HepG2 (cell line): Measurements from ENCODE around the gene CHD2. TPM values are rescaled to one million over a fixed set of nuclear protein-coding genes. Genes with fewer than 3 reads are reported as not detected.

Experiments
- ATAC-seq: fragments of 200-7000 bp; cut with Tn5 transposase; 3 replicates; pipeline ENCODE4 v1.9.1; 2020; ENCODE audit warnings: mild to moderate bottlenecking, moderate library complexity
- BruUV-seq: library from RNA; stranded (reverse); fragments of 400-500 nt; replicated peaks from 2 replicates; lab custom pipeline; 2021; lab: Mats Ljungman, UMichigan
- CTCF ChIA-PET: fragments of 300-600 bp; formaldehyde crosslinking; extraction: SDS; loops from one replicate; lab custom pipeline; 2021; ENCODE audit warnings: low total read pairs, inconsistent platforms, low intra/inter-chr PET ratio; lab: Yijun Ruan, JAX
- POLR2A ChIA-PET: fragments of 350-600 bp; sonication (Branson Sonifier 250); formaldehyde crosslinking; loops from one replicate; lab custom pipeline; 2020; ENCODE audit warnings: antibody characterized with exemption, inconsistent platforms; lab: Yijun Ruan, JAX
- DNase-seq: peaks from one replicate; pipeline ENCODE4 v3.0.0-alpha.2; 2015; ENCODE audit warnings: low spot score
- FAIRE-seq: peaks from 3 replicates; lab custom pipeline; 2011; peaks lifted over from hg19 to GRCh38; lab: Jason Lieb, UNC
- H2AFZ ChIP-seq: one replicate; pipeline ENCODE4 v1.6.1; 2011; ENCODE audit warnings: low read length, inconsistent platforms
- H3K27ac ChIP-seq: fragments of 300-600 bp; 3 replicates; pipeline ENCODE4 v1.8.0; 2011; ENCODE audit warnings: mixed run types, mild to moderate bottlenecking, mixed read lengths, low read length, inconsistent platforms; ENCODE audit not compliant: insufficient read depth; ENCODE audit errors: extremely low read length
- H3K27me3 ChIP-seq, 2 experiments: fragments of 200-600 bp in 1 of 2; 2 replicates in 1 of 2; 3 replicates in 1 of 2; pipeline versions ENCODE4 v1.6.0 to v1.8.0; 2011; ENCODE audit warnings: low read length in 2 of 2, mild to moderate bottlenecking in 2 of 2, moderate library complexity in 2 of 2, inconsistent platforms in 1 of 2; ENCODE audit not compliant: insufficient read depth in 2 of 2, control insufficient read depth in 1 of 2
- H3K36me3 ChIP-seq, 2 experiments: fragments of 200-600 bp in 1 of 2; replicated peaks in 1 of 2; 2 replicates in 1 of 2; 3 replicates in 1 of 2; pipeline versions ENCODE4 v1.5.1 to v1.8.0; 2011; ENCODE audit warnings: low read length in 2 of 2, inconsistent platforms in 1 of 2; ENCODE audit not compliant: insufficient read depth in 2 of 2, control insufficient read depth in 1 of 2
- H3K4me1 ChIP-seq: 2 replicates; pipeline ENCODE4 v1.5.1; 2012; ENCODE audit warnings: low read length, inconsistent platforms; ENCODE audit not compliant: insufficient read depth
- H3K4me2 ChIP-seq: 2 replicates; pipeline ENCODE4 v1.6.0; 2011; ENCODE audit warnings: low read depth, low read length, inconsistent platforms
- H3K4me3 ChIP-seq, 3 experiments: fragments of 200-600 bp in 1 of 3; sonication (generic), shearing (Covaris generic) in 1 of 3; replicated peaks in 1 of 3; 2 replicates each; pipeline ENCODE4 v1.5.1; 2011 to 2016; ENCODE audit warnings: low read length in 3 of 3, inconsistent platforms in 2 of 3, low read depth in 2 of 3, mild to moderate bottlenecking in 2 of 3, control low read depth in 1 of 3, mixed read lengths in 1 of 3; ENCODE audit not compliant: insufficient read depth in 1 of 3
- H3K79me2 ChIP-seq: one replicate; pipeline ENCODE4 v1.6.1; 2011; ENCODE audit warnings: low read length, inconsistent platforms; ENCODE audit not compliant: insufficient read depth
- H3K9ac ChIP-seq: 2 replicates; pipeline ENCODE4 v1.6.0; 2011; ENCODE audit warnings: mild to moderate bottlenecking, low read depth, low read length, inconsistent platforms; ENCODE audit not compliant: insufficient read depth
- H3K9me3 ChIP-seq: 2 replicates; pipeline ENCODE4 v1.5.1; 2012; ENCODE audit warnings: mild to moderate bottlenecking, low read length
- H4K20me1 ChIP-seq: 2 replicates; pipeline ENCODE4 v1.6.0; 2011; ENCODE audit warnings: inconsistent platforms, mild to moderate bottlenecking, low read length, moderate library complexity; ENCODE audit not compliant: insufficient read depth
- DR1 ChIP-seq: sonication (generic); formaldehyde crosslinking; IDR thresholded peaks from 2 replicates; pipeline ENCODE4 v1.8.0; 2021; ENCODE audit warnings: mild to moderate bottlenecking, missing genetic modification reagents, inconsistent platforms
- ELF4 ChIP-seq: sonication (generic); formaldehyde crosslinking; IDR thresholded peaks from 2 replicates; pipeline ENCODE4 v1.5.0; 2020; ENCODE audit warnings: missing genetic modification reagents, mild to moderate bottlenecking, moderate library complexity, borderline replicate concordance
- MBD4 ChIP-seq: IDR thresholded peaks from 2 replicates; pipeline ENCODE4 v1.6.1; 2012; ENCODE audit warnings: low read length, inconsistent platforms, borderline replicate concordance
- NCOR1 ChIP-seq: fragments of 200-600 bp; sonication (generic); IDR thresholded peaks from 2 replicates; pipeline ENCODE4 v1.7.0; 2017; ENCODE audit warnings: antibody characterized with exemption, low read length, borderline replicate concordance
- NR3C1 ChIP-seq: sonication (generic); formaldehyde crosslinking; IDR thresholded peaks from 2 replicates; pipeline ENCODE4 v1.4.0; 2020; ENCODE audit warnings: missing genetic modification reagents
- TFDP1 ChIP-seq: IDR thresholded peaks from 2 replicates; pipeline ENCODE4 v1.6.1; 2016; ENCODE audit warnings: missing compliant biosample characterization, missing genetic modification reagents, borderline replicate concordance
- THYN1 ChIP-seq: sonication (generic); formaldehyde crosslinking; IDR thresholded peaks from 2 replicates; pipeline ENCODE4 v1.8.1; 2023; ENCODE audit warnings: low read depth, mild to moderate bottlenecking, moderate library complexity, missing genetic modification reagents, borderline replicate concordance
- ZBTB49 ChIP-seq: sonication (generic); formaldehyde crosslinking; IDR thresholded peaks from 2 replicates; pipeline ENCODE4 v1.4.0; 2020; ENCODE audit warnings: missing genetic modification reagents, borderline replicate concordance
- ZNF138 ChIP-seq: sonication (generic); formaldehyde crosslinking; IDR thresholded peaks from 2 replicates; pipeline ENCODE4 v1.5.0; 2020; ENCODE audit warnings: mild to moderate bottlenecking, low read depth, missing genetic modification reagents
- ZNF253 ChIP-seq: sonication (generic); formaldehyde crosslinking; IDR thresholded peaks from 2 replicates; pipeline ENCODE4 v1.8.0; 2022; ENCODE audit warnings: mild to moderate bottlenecking, missing genetic modification reagents, borderline replicate concordance
- ZNF281 ChIP-seq: sonication (generic); formaldehyde crosslinking; IDR thresholded peaks from 2 replicates; pipeline ENCODE4 v1.4.0; 2020; ENCODE audit warnings: missing genetic modification reagents, borderline replicate concordance
- ZNF501 ChIP-seq: sonication (generic); formaldehyde crosslinking; IDR thresholded peaks from 2 replicates; pipeline ENCODE4 v1.5.1; 2020; ENCODE audit warnings: mild to moderate bottlenecking, moderate library complexity, missing genetic modification reagents
- ZNF790 ChIP-seq: sonication (generic); formaldehyde crosslinking; IDR thresholded peaks from 2 replicates; pipeline ENCODE4 v1.8.0; 2022; ENCODE audit warnings: missing genetic modification reagents, mild to moderate bottlenecking, borderline replicate concordance
- ZSCAN25 ChIP-seq: sonication (generic); formaldehyde crosslinking; IDR thresholded peaks from 2 replicates; pipeline ENCODE4 v1.8.0; 2022; ENCODE audit warnings: mild to moderate bottlenecking, missing genetic modification reagents
- WGBS: methylation state at CpG from one replicate; pipeline ENCODE4 v1.1.6; 2017; ENCODE audit warnings: low lambda C conversion rate; 5-methylcytosine and 5-hydroxymethylcytosine counted together
- in situ Hi-C: cut with HindIII; loops from 2 replicates; pipeline ENCODE4 v1.10.0; 2017; ENCODE audit warnings: low pct_unique_long_range_greater_than_20kb; ENCODE audit not compliant: extremely low pct_ligation_motif_present
- intact Hi-C: fragments of 100-400 bp; cut with micrococcal nuclease; formaldehyde crosslinking; loops from one replicate; pipeline ENCODE4 v1.10.0; 2022; ENCODE audit not compliant: unreplicated experiment
- polyA plus RNA-seq, 8 experiments: library from polyadenylated mRNA; depleted of rRNA in 3 of 8; stranded (reverse) in 7 of 8; unstranded in 1 of 8; fragments of >200 nt; fragmentation: Illumina TruSeq in 4 of 8; extraction: Trizol in 4 of 8; gene quantifications; 2 replicates each; pipeline versions ENCODE4 v1.2.1 to v1.2.3, GENCODE V29; 2011 to 2016; ENCODE audit warnings: low read depth in 4 of 8, missing spikeins in 1 of 8, mixed read lengths in 1 of 8; ENCODE audit not compliant: insufficient read depth in 1 of 8
- total RNA-seq, 5 experiments: library from RNA; depleted of rRNA; stranded (reverse); fragments of >200 nt; fragmentation: Illumina TruSeq; extraction: Trizol; gene quantifications; 2 replicates each; pipeline ENCODE4 v1.2.3, GENCODE V29; 2016; ENCODE audit warnings: low read depth in 1 of 5
- TF ChIP-seq, protein P1 (sequence below): sonication (generic); formaldehyde crosslinking; conservative IDR thresholded peaks from 2 replicates; pipeline ENCODE4 v1.4.0; 2020; ENCODE audit warnings: missing genetic modification reagents

Gene CHD2
- total and polyA plus RNA-seq, 2 of the 13 experiments (the other 11 are each of a cell fraction or from before 2014, with no cell fraction given): 54.0 to 54.1 TPM

- Histone ChIP-seq H3K4me3 (no peak overlapping the region), H3K36me3 (no peaks in the 10 kb centered on the region), H3K27me3 (no peaks in the 10 kb centered on the region), H3K9me3 (no peaks in the 10 kb centered on the region), H3K4me2 (no peak overlapping the region), H3K27ac (no peak overlapping the region), H2AFZ (no peak overlapping the region), H3K9ac (no peak overlapping the region), H4K20me1 (no peaks in the 10 kb centered on the region), H3K4me1 (peaks cover 17% of the 10 kb centered on the region), H3K79me2 (no peaks in the 10 kb centered on the region)
- CTCF ChIA-PET: no interaction called here
- in situ Hi-C loops (no loop called here), intact Hi-C loops (no loop called here)
- no TSS peak for BruUV-seq
- ATAC-seq (no peak), FAIRE-seq (no peak), DNase-seq (no peak)
- POLR2A ChIA-PET: interaction anchor here (0.8 to 0.9 kb wide), 2 partner anchors 14 to 43 kb away, joined by 3 read pairs; no protein-coding TSS in a partner anchor
- 78% methylated on average over 8 of the region's 9 CpGs for WGBS
- TF ChIP-seq NR3C1 (CRISPR knock-in tag): no peak
- TF ChIP-seq, protein P1, sequence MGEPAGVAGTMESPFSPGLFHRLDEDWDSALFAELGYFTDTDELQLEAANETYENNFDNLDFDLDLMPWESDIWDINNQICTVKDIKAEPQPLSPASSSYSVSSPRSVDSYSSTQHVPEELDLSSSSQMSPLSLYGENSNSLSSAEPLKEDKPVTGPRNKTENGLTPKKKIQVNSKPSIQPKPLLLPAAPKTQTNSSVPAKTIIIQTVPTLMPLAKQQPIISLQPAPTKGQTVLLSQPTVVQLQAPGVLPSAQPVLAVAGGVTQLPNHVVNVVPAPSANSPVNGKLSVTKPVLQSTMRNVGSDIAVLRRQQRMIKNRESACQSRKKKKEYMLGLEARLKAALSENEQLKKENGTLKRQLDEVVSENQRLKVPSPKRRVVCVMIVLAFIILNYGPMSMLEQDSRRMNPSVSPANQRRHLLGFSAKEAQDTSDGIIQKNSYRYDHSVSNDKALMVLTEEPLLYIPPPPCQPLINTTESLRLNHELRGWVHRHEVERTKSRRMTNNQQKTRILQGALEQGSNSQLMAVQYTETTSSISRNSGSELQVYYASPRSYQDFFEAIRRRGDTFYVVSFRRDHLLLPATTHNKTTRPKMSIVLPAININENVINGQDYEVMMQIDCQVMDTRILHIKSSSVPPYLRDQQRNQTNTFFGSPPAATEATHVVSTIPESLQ (CRISPR knock-in tag): no peak
- no peak for TF ChIP-seq ZNF501 (CRISPR knock-in tag)
- TF ChIP-seq ZNF253 (CRISPR knock-in tag): no peak
- no peak for TF ChIP-seq TFDP1 (CRISPR knock-in tag)
- TF ChIP-seq ZBTB49 (CRISPR knock-in tag): no peak
- no peak for TF ChIP-seq ZNF138 (CRISPR knock-in tag)
- no peak for TF ChIP-seq ZNF790 (CRISPR knock-in tag)
- TF ChIP-seq ZSCAN25: no peak
- no peak for TF ChIP-seq ZNF281
- no peak for TF ChIP-seq THYN1
- no peak for TF ChIP-seq NCOR1
- no peak for TF ChIP-seq MBD4
- TF ChIP-seq ELF4 (CRISPR knock-in tag): no peak
- no peak for TF ChIP-seq DR1 (CRISPR knock-in tag)
Measured at GRCh38 chr15:92853222-92853621, 46.9 kb upstream of the CHD2 start.
